Measurements from ENCODE around the gene EVL.

The EVL gene

GRCh38 chr14:100076606-100077005 lies 11.4 kb downstream of the EVL start:
- DNase-seq (ENCODE audit: low read depth) = peak; percentile 95
- H3K4me3 ChIP-seq (ENCODE audit: low read depth, low read length) = peak overlapping the region; percentile 4
- no peak for TF ChIP-seq POLR2A (IDR thresholded peaks at IDR 0.05; ENCODE audit: extremely low read depth, insufficient read length)
- TF ChIP-seq MAX (IDR thresholded peaks at IDR 0.05; ENCODE audit: low read depth, low read length) = peak; percentile 91
- peak; percentile 91 for TF ChIP-seq MYC (IDR thresholded peaks at IDR 0.05; ENCODE audit: low read depth, low read length)

DNA sequence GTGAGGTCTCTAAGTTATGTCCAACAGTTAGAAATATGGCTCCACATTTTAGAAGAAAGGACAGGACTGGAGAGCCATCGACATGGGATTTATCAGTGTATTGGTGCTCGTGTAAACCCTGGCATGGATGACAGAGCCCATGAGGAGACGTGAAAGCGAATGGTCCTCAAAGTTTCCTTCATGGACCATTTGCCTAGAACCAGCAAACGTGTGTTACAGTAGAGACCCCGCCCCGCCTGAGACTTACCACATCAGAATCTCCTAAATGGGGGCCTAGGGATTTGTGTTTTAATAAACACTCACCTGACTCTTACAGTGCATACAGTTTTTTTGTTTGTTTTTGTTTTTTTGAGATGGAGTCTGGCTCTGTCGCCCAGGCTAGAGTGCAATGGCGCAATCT lies 12.2 kb downstream of the EVL start:
- H3K4me3 ChIP-seq (ENCODE audit: low read depth, low read length) = no peak overlapping the region
- no peak for TF ChIP-seq MAX (IDR thresholded peaks at IDR 0.05; ENCODE audit: low read depth, low read length)
- no peak for TF ChIP-seq POLR2A (IDR thresholded peaks at IDR 0.05; ENCODE audit: extremely low read depth, insufficient read length)
- no peak for TF ChIP-seq CTCF (IDR thresholded peaks at IDR 0.05; ENCODE audit: low read depth, low read length)
- TF ChIP-seq MYC (IDR thresholded peaks at IDR 0.05; ENCODE audit: low read depth, low read length) = no peak
- no peak for DNase-seq (ENCODE audit: low read depth)

DNA sequence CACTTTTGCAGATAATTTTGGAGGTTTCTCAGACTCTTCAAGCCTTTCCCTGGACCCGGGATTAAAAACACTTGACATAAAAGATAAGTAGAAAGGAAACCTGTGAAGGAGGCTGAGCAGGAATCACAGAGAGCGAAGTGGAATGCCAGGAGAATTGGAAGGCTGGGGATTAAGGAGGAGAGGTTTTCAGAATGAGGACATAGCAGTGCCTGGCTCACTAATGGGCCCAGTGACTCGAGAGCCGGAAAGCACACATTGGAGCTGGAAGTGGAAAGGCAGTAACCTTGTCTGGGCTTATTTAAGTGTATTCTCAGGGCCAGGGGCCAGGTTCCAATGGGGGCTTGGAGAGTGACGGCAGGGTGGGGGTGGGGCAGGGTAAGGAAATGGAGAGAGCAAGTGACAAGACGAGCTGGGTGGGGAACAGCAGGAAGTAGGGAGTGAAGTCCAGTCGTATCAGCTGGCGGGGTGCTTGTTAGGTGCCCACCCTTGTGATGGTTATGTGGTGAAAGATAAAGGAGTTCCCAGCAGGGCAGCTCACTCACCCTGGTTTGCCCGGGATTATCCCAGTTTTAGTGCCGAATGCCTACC lies 13.1 kb downstream of the EVL start:
- TF ChIP-seq MAX (IDR thresholded peaks at IDR 0.05; ENCODE audit: low read depth, low read length) = no peak
- no peak for TF ChIP-seq CTCF (IDR thresholded peaks at IDR 0.05; ENCODE audit: low read depth, low read length)
- no peak for TF ChIP-seq POLR2A (IDR thresholded peaks at IDR 0.05; ENCODE audit: extremely low read depth, insufficient read length)
- no peak for TF ChIP-seq MYC (IDR thresholded peaks at IDR 0.05; ENCODE audit: low read depth, low read length)

GRCh38 chr14:100078997-100079725 lies 13.9 kb downstream of the EVL start:
- H3K4me3 ChIP-seq (ENCODE audit: low read depth, low read length) = peak overlapping the region; percentile 30
- TF ChIP-seq MAX (IDR thresholded peaks at IDR 0.05; ENCODE audit: low read depth, low read length) (peak; percentile 27), POLR2A (IDR thresholded peaks at IDR 0.05; ENCODE audit: extremely low read depth, insufficient read length) (no peak), MYC (IDR thresholded peaks at IDR 0.05; ENCODE audit: low read depth, low read length) (peak; percentile 53), CTCF (IDR thresholded peaks at IDR 0.05; ENCODE audit: low read depth, low read length) (no peak)
- DNase-seq (ENCODE audit: low read depth) = peak; percentile 95

More for the DNA sequence above, 13.1 kb downstream of the EVL start:
- no peak overlapping the region for H3K4me3 ChIP-seq (ENCODE audit: low read depth, low read length)
- peak; percentile 25 for DNase-seq (ENCODE audit: low read depth)

DNA sequence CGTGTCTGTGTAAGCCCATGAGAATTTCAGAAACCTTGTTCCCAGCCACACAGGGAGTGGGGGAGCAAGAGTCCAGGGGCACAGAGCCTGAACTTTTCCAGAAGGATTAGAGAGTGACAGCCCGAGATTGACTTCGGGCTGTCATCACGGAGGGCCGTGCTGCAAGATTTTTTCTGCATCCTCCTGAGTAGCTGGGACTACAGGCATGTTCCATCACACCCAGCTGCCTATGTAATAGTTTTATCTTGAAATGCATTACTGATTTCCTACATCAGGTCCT lies 14.4 kb downstream of the EVL start:
- no peak for DNase-seq (ENCODE audit: low read depth)
- H3K4me3 ChIP-seq (ENCODE audit: low read depth, low read length) = peak overlapping the region; percentile 30
- TF ChIP-seq CTCF (IDR thresholded peaks at IDR 0.05; ENCODE audit: low read depth, low read length) (no peak), MYC (IDR thresholded peaks at IDR 0.05; ENCODE audit: low read depth, low read length) (no peak), MAX (IDR thresholded peaks at IDR 0.05; ENCODE audit: low read depth, low read length) (no peak; the same call in 1 of the 2 replicates), POLR2A (IDR thresholded peaks at IDR 0.05; ENCODE audit: extremely low read depth, insufficient read length) (no peak)

DNA sequence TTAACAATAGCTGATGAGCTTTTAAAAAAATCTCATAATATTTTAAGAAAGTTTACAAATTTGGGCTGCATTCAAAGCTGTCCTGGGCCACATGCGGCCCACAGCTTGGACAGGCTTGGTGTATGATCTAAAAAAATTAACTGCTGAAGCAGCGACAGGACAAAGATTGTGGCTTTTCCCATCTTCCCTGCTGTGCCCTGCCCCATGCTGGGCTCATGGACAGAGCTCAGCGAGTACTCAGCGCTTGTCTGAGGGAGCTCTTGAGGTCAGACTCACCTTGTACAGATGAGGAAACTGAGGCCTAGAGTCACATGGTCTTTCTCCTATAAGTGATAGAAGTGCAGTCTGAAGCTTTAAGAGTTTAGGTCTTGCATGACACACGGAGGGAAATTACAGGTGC lies 15.0 kb downstream of the EVL start:
- H3K4me3 ChIP-seq (ENCODE audit: low read depth, low read length) = no peak overlapping the region
- TF ChIP-seq CTCF (IDR thresholded peaks at IDR 0.05; ENCODE audit: low read depth, low read length) (no peak), POLR2A (IDR thresholded peaks at IDR 0.05; ENCODE audit: extremely low read depth, insufficient read length) (no peak), MAX (IDR thresholded peaks at IDR 0.05; ENCODE audit: low read depth, low read length) (no peak), MYC (IDR thresholded peaks at IDR 0.05; ENCODE audit: low read depth, low read length) (no peak)

More for the DNA sequence above, 15.0 kb downstream of the EVL start:
- no peak for DNase-seq (ENCODE audit: low read depth)
